OCI-LY7 (cell line): ENCODE data around the gene PSD2. TPM values are rescaled to one million over a fixed set of nuclear protein-coding genes. Genes with fewer than 3 reads are reported as not detected.

ENCODE experiments used
- BruUV-seq: library from RNA; stranded (reverse); fragments of 400-500 nt; replicated peaks from 2 replicates; lab custom pipeline; 2021; lab: Mats Ljungman, UMichigan
- CTCF ChIA-PET: fragments of 300-600 bp; sonication (Branson Sonifier 250); formaldehyde crosslinking; loops from one replicate; lab custom pipeline; 2022; ENCODE audit warnings: antibody characterized with exemption; ENCODE audit not compliant: unreplicated experiment; lab: Charles Lee
- POLR2A ChIA-PET: fragments of 300-600 bp; sonication (Branson Sonifier 250); formaldehyde crosslinking; loops from one replicate; lab custom pipeline; 2022; ENCODE audit warnings: antibody characterized with exemption; lab: Charles Lee
- DNase-seq: peaks from one replicate; pipeline ENCODE4 v3.0.0-alpha.2; 2015; ENCODE audit warnings: low spot score
- H2AFZ ChIP-seq: fragments of 200-600 bp; sonication (generic), shearing (Covaris generic); 2 replicates; pipeline ENCODE4 v1.6.1; 2014; ENCODE audit warnings: mild to moderate bottlenecking, antibody characterized with exemption, low read length, moderate library complexity
- H3K27ac ChIP-seq: fragments of 200-600 bp; sonication (generic); 2 replicates; pipeline ENCODE4 v1.5.1; 2014; ENCODE audit warnings: mixed run types, low read depth, mild to moderate bottlenecking, moderate library complexity, low read length, inconsistent platforms; ENCODE audit not compliant: poor library complexity, severe bottlenecking
- H3K36me3 ChIP-seq: fragments of 200-600 bp; sonication (generic); 2 replicates; pipeline ENCODE4 v1.6.1; 2014; ENCODE audit warnings: mild to moderate bottlenecking, antibody characterized with exemption, low read length, moderate library complexity, mixed read lengths; ENCODE audit not compliant: insufficient read depth
- H3K4me1 ChIP-seq: fragments of 200-600 bp; sonication (generic); 2 replicates; pipeline ENCODE4 v1.5.1; 2014; ENCODE audit warnings: mild to moderate bottlenecking, low read length; ENCODE audit not compliant: insufficient read depth, poor library complexity, severe bottlenecking
- H3K4me2 ChIP-seq: fragments of 200-600 bp; sonication (generic); 2 replicates; pipeline ENCODE4 v1.6.1; 2014; ENCODE audit warnings: mild to moderate bottlenecking, low read length
- H3K4me3 ChIP-seq: fragments of 200-600 bp; sonication (generic); 2 replicates; pipeline ENCODE4 v1.5.1; 2014; ENCODE audit warnings: mild to moderate bottlenecking, low read depth, low read length; ENCODE audit not compliant: poor library complexity, severe bottlenecking
- H3K79me2 ChIP-seq: fragments of 200-600 bp; sonication (generic); 2 replicates; pipeline ENCODE4 v1.6.1; 2016; ENCODE audit warnings: low read depth, mild to moderate bottlenecking, low read length, moderate library complexity, mixed read lengths; ENCODE audit not compliant: insufficient read depth
- H3K9me2 ChIP-seq: fragments of 200-600 bp; sonication (generic); 2 replicates; pipeline ENCODE4 v1.6.1; 2016; ENCODE audit warnings: mild to moderate bottlenecking, low read length, mixed read lengths; ENCODE audit not compliant: insufficient read depth
- H3K9me3 ChIP-seq: fragments of 200-600 bp; sonication (generic); 2 replicates; pipeline ENCODE4 v1.6.1; 2014; ENCODE audit warnings: mild to moderate bottlenecking, mixed run types, low read length, mixed read lengths
- H4K20me1 ChIP-seq: fragments of 200-600 bp; sonication (generic); 2 replicates; pipeline ENCODE4 v1.6.1; 2014; ENCODE audit warnings: mild to moderate bottlenecking, antibody characterized with exemption, low read length, moderate library complexity, mixed read lengths; ENCODE audit not compliant: insufficient read depth
- CTCF ChIP-seq: fragments of 200-600 bp; sonication (generic); conservative IDR thresholded peaks from 2 replicates; pipeline ENCODE4 v1.5.1; 2014; ENCODE audit warnings: mild to moderate bottlenecking, antibody characterized with exemption, low read length, moderate library complexity, mixed read lengths
- EZH2phosphoT487 ChIP-seq: fragments of 200-600 bp; sonication (generic); IDR thresholded peaks from 2 replicates; pipeline ENCODE4 v1.6.1; 2018; ENCODE audit warnings: low read depth, borderline replicate concordance, mild to moderate bottlenecking, mixed run types, antibody characterized with exemption, low read length, moderate library complexity, mixed read lengths
- intact Hi-C: fragments of 100-400 bp; cut with micrococcal nuclease; formaldehyde crosslinking; loops from one replicate; pipeline ENCODE4 v1.10.0; 2022; ENCODE audit not compliant: unreplicated experiment
- total RNA-seq, 2 experiments: library from RNA; depleted of rRNA in 1 of 2; stranded (reverse); fragments of >200 nt in 1 of 2; shearing (Covaris generic) in 1 of 2; gene quantifications; 2 replicates each; pipeline ENCODE4 v1.2.3, GENCODE V29; 2014 to 2022

PSD2 gene
- total RNA-seq, 2 experiments from 2014 or later: 0.11 to 0.13 TPM

DNA sequence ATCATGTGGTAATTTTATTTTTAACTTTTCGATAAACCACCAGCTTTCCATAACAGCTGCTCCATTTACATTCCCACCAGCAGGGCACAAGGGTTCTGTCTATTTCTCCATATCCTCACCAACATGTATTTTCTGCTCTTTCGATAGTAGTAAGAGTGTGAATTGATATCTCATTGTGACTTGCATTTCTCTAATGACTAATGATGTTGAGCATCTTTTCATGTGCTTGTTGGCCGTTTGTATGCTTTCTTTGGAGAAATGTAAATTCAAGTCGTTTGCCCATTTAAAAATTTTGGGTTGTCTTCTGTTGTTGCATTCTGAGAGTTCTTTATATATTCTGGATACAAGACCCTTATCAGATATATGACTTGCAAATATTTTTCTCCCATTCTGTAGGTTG is 45.9 kb downstream of the PSD2 start:
- ChIA-PET CTCF (no interaction called here), POLR2A (no interaction called here)
- no peaks in the 10 kb centered on the region for H3K36me3 ChIP-seq

GRCh38 chr5:139842321-139842720 is 46.7 kb downstream of the PSD2 start:
- no peaks in the 10 kb centered on the region for H4K20me1 ChIP-seq
- no peaks in the 10 kb centered on the region for H3K9me3 ChIP-seq
- ChIA-PET CTCF (no interaction called here), POLR2A (interaction anchor here (0.5 kb wide), 1 partner anchor 148 kb away, joined by 3 read pairs; no protein-coding TSS in a partner anchor)
- H2AFZ ChIP-seq: no peak overlapping the region
- no TSS peak for BruUV-seq
- H3K4me2 ChIP-seq: no peak overlapping the region
- no peaks in the 10 kb centered on the region for H3K79me2 ChIP-seq
- no peak for TF ChIP-seq EZH2phosphoT487
- TF ChIP-seq CTCF: no peak
- intact Hi-C loops: no loop called here
- H3K27ac ChIP-seq: no peak overlapping the region
- H3K9me2 ChIP-seq: no peaks in the 10 kb centered on the region
- H3K36me3 ChIP-seq: no peaks in the 10 kb centered on the region
- H3K4me3 ChIP-seq: no peak overlapping the region
- no peaks in the 10 kb centered on the region for H3K4me1 ChIP-seq
- DNase-seq: no peak

More for the DNA sequence above, 45.9 kb downstream of the PSD2 start:
- no peaks in the 10 kb centered on the region for H3K9me2 ChIP-seq
- H3K79me2 ChIP-seq: no peaks in the 10 kb centered on the region
- no peak for DNase-seq
- no peak overlapping the region for H3K4me2 ChIP-seq
- H3K9me3 ChIP-seq: no peaks in the 10 kb centered on the region
- no peak for TF ChIP-seq CTCF
- TF ChIP-seq EZH2phosphoT487: no peak
- H3K27ac ChIP-seq: no peak overlapping the region
- BruUV-seq: no TSS peak
- no peak overlapping the region for H2AFZ ChIP-seq
- no peak overlapping the region for H3K4me3 ChIP-seq
- intact Hi-C loops: no loop called here
- H3K4me1 ChIP-seq: no peaks in the 10 kb centered on the region
- no peaks in the 10 kb centered on the region for H4K20me1 ChIP-seq

DNA sequence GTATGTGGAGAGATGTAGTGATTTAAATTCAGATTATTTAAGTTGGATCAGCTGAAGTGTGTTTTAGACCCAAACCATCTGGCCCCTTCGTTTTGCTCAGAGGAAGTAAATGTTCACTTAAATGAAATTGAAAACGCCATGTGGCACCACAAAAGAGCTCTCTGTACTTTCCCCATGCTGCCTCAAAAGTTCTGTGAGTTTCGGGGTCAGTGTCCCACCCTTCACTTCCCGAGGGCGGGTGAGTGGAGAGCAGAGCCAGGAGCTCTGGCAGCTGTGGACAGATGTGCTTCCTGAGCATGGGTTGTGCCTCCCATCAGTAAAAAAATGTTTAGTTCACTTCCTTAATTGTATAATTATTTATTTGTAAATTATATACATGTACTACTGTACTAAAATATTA is 48.4 kb downstream of the PSD2 start:
- Histone ChIP-seq H3K79me2 (no peaks in the 10 kb centered on the region), H3K4me3 (no peak overlapping the region), H3K36me3 (no peaks in the 10 kb centered on the region), H3K27ac (no peak overlapping the region), H2AFZ (no peak overlapping the region), H3K9me3 (no peaks in the 10 kb centered on the region), H4K20me1 (no peaks in the 10 kb centered on the region), H3K4me1 (no peaks in the 10 kb centered on the region), H3K4me2 (no peak overlapping the region), H3K9me2 (no peaks in the 10 kb centered on the region)
- ChIA-PET POLR2A (interaction anchor here (1.0 kb wide), 1 partner anchor 166 kb away, joined by 3 read pairs; no protein-coding TSS in a partner anchor), CTCF (interaction anchor here (0.9 kb wide), 1 partner anchor 8 kb away, joined by 3 read pairs; no protein-coding TSS in a partner anchor)
- intact Hi-C loops: loop anchor here (1.0 kb wide), 1 partner anchor 57 kb away; no protein-coding TSS in a partner anchor
- no peak for DNase-seq
- TF ChIP-seq CTCF: no peak
- TF ChIP-seq EZH2phosphoT487: no peak
- no TSS peak for BruUV-seq
